A673 (cell line): ENCODE results near the gene PARD3. TPM values are rescaled to one million over a fixed set of nuclear protein-coding genes. Genes with fewer than 3 reads are reported as not detected.

ENCODE experiments used
- BruUV-seq: library from RNA; stranded (reverse); fragments of 400-500 nt; replicated peaks from 2 replicates; lab custom pipeline; 2021; lab: Mats Ljungman, UMichigan
- CTCF ChIA-PET: fragments of 300-600 bp; sonication (Branson Sonifier 250); formaldehyde crosslinking; loops from one replicate; lab custom pipeline; 2022; ENCODE audit warnings: antibody characterized with exemption; lab: Charles Lee
- POLR2A ChIA-PET: fragments of 300-600 bp; sonication (Branson Sonifier 250); formaldehyde crosslinking; loops from one replicate; lab custom pipeline; 2022; ENCODE audit warnings: antibody characterized with exemption; ENCODE audit not compliant: low non-redundant PET; lab: Charles Lee
- DNase-seq: peaks from one replicate; pipeline ENCODE4 v3.0.0-alpha.2; 2015; ENCODE audit warnings: low spot score
- H3K27ac ChIP-seq: fragments of 200-600 bp; sonication (generic); 2 replicates; pipeline ENCODE4 v1.5.1; 2016; ENCODE audit warnings: mixed run types, low read depth, mild to moderate bottlenecking, mixed read lengths, antibody characterized with exemption, low read length; ENCODE audit not compliant: poor library complexity, severe bottlenecking
- H3K27me3 ChIP-seq: fragments of 200-600 bp; sonication (generic); replicated peaks from 2 replicates; pipeline ENCODE4 v1.6.1; 2017; ENCODE audit warnings: mixed run types, low read depth, mild to moderate bottlenecking, mixed read lengths, antibody characterized with exemption, low read length; ENCODE audit not compliant: insufficient read depth, poor library complexity
- H3K36me3 ChIP-seq: fragments of 200-600 bp; sonication (generic); 2 replicates; pipeline ENCODE4 v1.6.1; 2016; ENCODE audit warnings: mixed run types, mild to moderate bottlenecking, mixed read lengths, antibody characterized with exemption, low read length; ENCODE audit not compliant: insufficient read depth, poor library complexity, severe bottlenecking
- H3K4me1 ChIP-seq: fragments of 200-600 bp; sonication (generic); 2 replicates; pipeline ENCODE4 v1.6.1; 2017; ENCODE audit warnings: mixed run types, mild to moderate bottlenecking, mixed read lengths, antibody characterized with exemption, low read length; ENCODE audit not compliant: insufficient read depth, poor library complexity, severe bottlenecking
- H3K4me3 ChIP-seq: fragments of 200-600 bp; sonication (generic); 2 replicates; pipeline ENCODE4 v1.5.1; 2016; ENCODE audit warnings: low read depth, mixed run types, mild to moderate bottlenecking, mixed read lengths, low read length; ENCODE audit not compliant: poor library complexity, severe bottlenecking
- H3K9me3 ChIP-seq: fragments of 200-600 bp; sonication (generic); 2 replicates; pipeline ENCODE4 v1.6.1; 2016; ENCODE audit warnings: mixed run types, low read depth, mild to moderate bottlenecking, mixed read lengths, antibody characterized with exemption, low read length; ENCODE audit not compliant: poor library complexity, severe bottlenecking
- CTCF ChIP-seq: fragments of 300-800, 200-600 bp; sonication (generic); conservative IDR thresholded peaks from 2 replicates; pipeline ENCODE4 v1.5.1; 2017; ENCODE audit warnings: low read depth, mild to moderate bottlenecking, antibody characterized with exemption, low read length, moderate library complexity, mixed read lengths
- EZH2 ChIP-seq: fragments of 200-600 bp; sonication (generic); IDR thresholded peaks from 2 replicates; pipeline ENCODE4 v1.6.1; 2017; ENCODE audit warnings: borderline replicate concordance, low read depth, mild to moderate bottlenecking, mixed read lengths, antibody characterized with exemption, low read length; ENCODE audit not compliant: poor library complexity, severe bottlenecking
- intact Hi-C: fragments of 100-400 bp; cut with micrococcal nuclease; formaldehyde crosslinking; loops from one replicate; pipeline ENCODE4 v1.10.0; 2022; ENCODE audit not compliant: unreplicated experiment
- total RNA-seq: library from RNA; stranded (reverse); gene quantifications from 2 replicates; pipeline ENCODE4 v1.2.3, GENCODE V29; 2021

The PARD3 gene
- total RNA-seq, 1 experiment from 2014 or later, result 28.0 TPM

- intact Hi-C loops, result no loop called here
- Histone ChIP-seq H3K4me3 (no peak overlapping the region), H3K9me3 (no peaks in the 10 kb centered on the region), H3K4me1 (no peaks in the 10 kb centered on the region), H3K36me3 (no peaks in the 10 kb centered on the region), H3K27me3 (no peaks in the 10 kb centered on the region), H3K27ac (no peak overlapping the region)
- no TSS peak for BruUV-seq
- TF ChIP-seq EZH2 (no peak), CTCF (no peak)
- ChIA-PET POLR2A (no interaction called here), CTCF (no interaction called here)
- no peak for DNase-seq
Measured at GRCh38 chr10:34555653-34556052, 259.4 kb downstream of the PARD3 start.

DNA sequence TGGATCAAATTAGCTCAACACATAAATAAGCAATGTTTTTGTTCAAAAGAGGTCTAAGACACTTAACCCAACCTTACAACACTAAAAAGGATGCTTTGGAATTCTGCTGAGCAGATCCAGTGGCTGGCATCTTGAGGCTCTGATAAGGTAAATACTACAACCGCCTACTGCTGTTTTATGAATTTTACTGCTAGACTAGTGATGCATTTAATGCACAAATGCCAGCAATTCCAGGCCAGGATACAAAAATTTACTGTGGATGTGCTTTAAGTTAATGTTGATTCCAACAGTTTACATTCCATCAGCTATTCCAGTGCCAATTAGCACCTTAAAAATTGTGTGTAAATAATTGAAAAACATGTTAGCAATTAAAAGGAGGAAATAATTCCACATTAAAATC lies 261.3 kb downstream of the PARD3 start:
- no peak overlapping the region for H3K27ac ChIP-seq
- no peak for DNase-seq
- POLR2A ChIA-PET, result no interaction called here
- TF ChIP-seq CTCF (no peak), EZH2 (no peak)
- H3K4me1 ChIP-seq, result no peaks in the 10 kb centered on the region
- BruUV-seq, result no TSS peak
- H3K4me3 ChIP-seq, result no peak overlapping the region
- CTCF ChIA-PET, result no interaction called here
- H3K36me3 ChIP-seq, result no peaks in the 10 kb centered on the region
- H3K9me3 ChIP-seq, result no peaks in the 10 kb centered on the region
- H3K27me3 ChIP-seq, result no peaks in the 10 kb centered on the region
- intact Hi-C loops, result no loop called here

- Histone ChIP-seq H3K27ac (no peak overlapping the region), H3K4me3 (no peak overlapping the region), H3K9me3 (no peaks in the 10 kb centered on the region), H3K27me3 (no peaks in the 10 kb centered on the region), H3K4me1 (peaks cover 11% of the 10 kb centered on the region), H3K36me3 (no peaks in the 10 kb centered on the region)
- POLR2A ChIA-PET, result no interaction called here
- BruUV-seq, result no TSS peak
- CTCF ChIA-PET, result no interaction called here
- TF ChIP-seq EZH2, result no peak
- TF ChIP-seq CTCF, result no peak
- DNase-seq, result no peak
- intact Hi-C loops, result no loop called here
Measured at GRCh38 chr10:34551295-34551694, 263.8 kb downstream of the PARD3 start.
